Stimulated activated naive CD8-positive, alpha-beta T cell treated with anti-CD3 and anti-CD28 coated beads, Interleukin-15, amount 100 ng/mL, for 72 hours (primary cell): ENCODE data around the gene RNASE12.
"Not testable (repeated sequence)": the region's sequence is repeated elsewhere in the genome, so short reads cannot be mapped to it uniquely, and the experiment has no call there.

Experiments used
- ATAC-seq: fragments of 150-1000 bp; cut with Tn5 transposase; 2 replicates; pipeline ENCODE4 v1.10.0; 2021; ENCODE audit warnings: mild to moderate bottlenecking, moderate library complexity
- DNase-seq, 2 donors: peaks; one replicate each; pipeline ENCODE4 v3.0.0; 2021 to 2022
- H3K27ac Mint-ChIP-seq, 2 donors: one replicate each; pipeline ENCODE4 v1.8.0; 2022; ENCODE audit warnings: mild to moderate bottlenecking in 2 of 2, mixed read lengths in 2 of 2, moderate library complexity in 2 of 2
- H3K27me3 Mint-ChIP-seq: one replicate; pipeline ENCODE4 v1.8.0; 2022; ENCODE audit warnings: mixed read lengths
- H3K4me1 Mint-ChIP-seq: one replicate; pipeline ENCODE4 v1.8.0; 2022; ENCODE audit warnings: mild to moderate bottlenecking, mixed read lengths
- H3K4me3 Mint-ChIP-seq, 2 donors: one replicate each; pipeline ENCODE4 v1.8.0; 2022; ENCODE audit warnings: mild to moderate bottlenecking in 2 of 2, mixed read lengths in 2 of 2, moderate library complexity in 1 of 2
- H3K9me3 Mint-ChIP-seq, 2 donors: one replicate each; pipeline ENCODE4 v1.8.0; 2022; ENCODE audit warnings: mixed read lengths in 2 of 2

The RNASE12 gene

GRCh38 chr14:20569865-20570264 is 21.3 kb downstream of the RNASE12 start:
- not testable (repeated sequence) for H3K4me1 Mint-ChIP-seq, ATAC-seq, H3K27me3 Mint-ChIP-seq, DNase-seq, H3K4me3 Mint-ChIP-seq, H3K27ac Mint-ChIP-seq
- H3K9me3 Mint-ChIP-seq, result peaks cover 12 to 14% of the 10 kb centered on the region in 2 donors

GRCh38 chr14:20569066-20569465 is 22.1 kb downstream of the RNASE12 start:
- no peak overlapping the region for H3K4me3 Mint-ChIP-seq
- DNase-seq (no peak), ATAC-seq (no peak)
- peaks cover 12 to 14% of the 10 kb centered on the region in 2 donors for H3K9me3 Mint-ChIP-seq
- H3K4me1 Mint-ChIP-seq, result peaks cover 7% of the 10 kb centered on the region
- H3K27ac Mint-ChIP-seq, result no peak overlapping the region
- no peaks in the 10 kb centered on the region for H3K27me3 Mint-ChIP-seq

- ATAC-seq (no peak), DNase-seq (no peak)
- H3K4me1 Mint-ChIP-seq, result peaks cover 7% of the 10 kb centered on the region
- no peaks in the 10 kb centered on the region for H3K27me3 Mint-ChIP-seq
- peaks cover 12 to 14% of the 10 kb centered on the region in 2 donors for H3K9me3 Mint-ChIP-seq
- no peak overlapping the region for H3K4me3 Mint-ChIP-seq
- no peak overlapping the region for H3K27ac Mint-ChIP-seq
Observed at GRCh38 chr14:20568393-20568792, 22.8 kb downstream of the RNASE12 start.

GRCh38 chr14:20567199-20567598 is 24.0 kb downstream of the RNASE12 start:
- not testable (repeated sequence) for H3K4me1 Mint-ChIP-seq, H3K27ac Mint-ChIP-seq, ATAC-seq, H3K4me3 Mint-ChIP-seq, DNase-seq, H3K27me3 Mint-ChIP-seq
- H3K9me3 Mint-ChIP-seq, result peaks cover 12 to 14% of the 10 kb centered on the region in 2 donors

- ATAC-seq (no peak), DNase-seq (no peak)
- Mint-ChIP-seq H3K27me3 (no peaks in the 10 kb centered on the region), H3K4me1 (peaks cover 7% of the 10 kb centered on the region), H3K27ac (no peak overlapping the region), H3K4me3 (no peak overlapping the region), H3K9me3 (peaks cover 12 to 14% of the 10 kb centered on the region in 2 donors)
Observed at GRCh38 chr14:20564501-20564997, 26.6 kb downstream of the RNASE12 start.

- Mint-ChIP-seq H3K27me3 (no peaks in the 10 kb centered on the region), H3K4me1 (peaks cover 7% of the 10 kb centered on the region), H3K27ac (no peak overlapping the region), H3K9me3 (peaks cover 12% of the 10 kb centered on the region in 2 donors), H3K4me3 (no peak overlapping the region)
- DNase-seq (no peak), ATAC-seq (no peak)
Observed at GRCh38 chr14:20563971-20564370, 27.2 kb downstream of the RNASE12 start.

GRCh38 chr14:20560961-20561360 is 30.2 kb downstream of the RNASE12 start, which contains the start of gene RNASE9:
Gene RNASE9 (minus strand): TSS chr14:20561047.
- Mint-ChIP-seq H3K9me3 (no peaks in the 10 kb centered on the region), H3K27me3 (no peaks in the 10 kb centered on the region), H3K4me3 (no peak within 1 kb of the TSS), H3K4me1 (no peaks in the 10 kb centered on the region), H3K27ac (no peak within 1 kb of the TSS)
- no peak for DNase-seq
- no peak for ATAC-seq

- ATAC-seq (no peak), DNase-seq (no peak)
- no peaks in the 10 kb centered on the region for H3K9me3 Mint-ChIP-seq
- H3K4me1 Mint-ChIP-seq, result no peaks in the 10 kb centered on the region
- H3K27ac Mint-ChIP-seq, result no peak overlapping the region
- H3K4me3 Mint-ChIP-seq, result no peak overlapping the region
- H3K27me3 Mint-ChIP-seq, result no peaks in the 10 kb centered on the region
Observed at GRCh38 chr14:20559461-20559904, 31.7 kb downstream of the RNASE12 start.

- DNase-seq (no peak), ATAC-seq (no peak)
- H3K9me3 Mint-ChIP-seq, result no peaks in the 10 kb centered on the region
- no peaks in the 10 kb centered on the region for H3K27me3 Mint-ChIP-seq
- no peaks in the 10 kb centered on the region for H3K4me1 Mint-ChIP-seq
- H3K27ac Mint-ChIP-seq, result no peak overlapping the region
- no peak overlapping the region for H3K4me3 Mint-ChIP-seq
Observed at GRCh38 chr14:20557212-20557542, 34.0 kb downstream of the RNASE12 start.

GRCh38 chr14:20556500-20557211 is 34.5 kb downstream of the RNASE12 start:
- Mint-ChIP-seq H3K4me3 (no peak overlapping the region), H3K27me3 (no peaks in the 10 kb centered on the region), H3K27ac (no peak overlapping the region), H3K4me1 (no peaks in the 10 kb centered on the region), H3K9me3 (no peaks in the 10 kb centered on the region)
- DNase-seq (no peak), ATAC-seq (no peak)

GRCh38 chr14:20555845-20556244 is 35.3 kb downstream of the RNASE12 start:
- DNase-seq (no peak), ATAC-seq (no peak)
- Mint-ChIP-seq H3K27me3 (no peaks in the 10 kb centered on the region), H3K4me1 (no peaks in the 10 kb centered on the region), H3K9me3 (no peaks in the 10 kb centered on the region), H3K4me3 (no peak overlapping the region), H3K27ac (no peak overlapping the region)

GRCh38 chr14:20553024-20553423 is 38.2 kb downstream of the RNASE12 start:
- H3K4me1 Mint-ChIP-seq, result no peaks in the 10 kb centered on the region
- ATAC-seq (no peak), DNase-seq (no peak)
- H3K9me3 Mint-ChIP-seq, result no peaks in the 10 kb centered on the region
- H3K27me3 Mint-ChIP-seq, result no peaks in the 10 kb centered on the region
- no peak overlapping the region for H3K27ac Mint-ChIP-seq
- H3K4me3 Mint-ChIP-seq, result no peak overlapping the region

- Mint-ChIP-seq H3K9me3 (no peaks in the 10 kb centered on the region), H3K4me1 (no peaks in the 10 kb centered on the region), H3K27ac (no peak overlapping the region), H3K27me3 (no peaks in the 10 kb centered on the region), H3K4me3 (no peak overlapping the region)
- ATAC-seq (no peak), DNase-seq (no peak)
Observed at GRCh38 chr14:20551606-20552005, 39.6 kb downstream of the RNASE12 start.

- no peak overlapping the region for H3K27ac Mint-ChIP-seq
- DNase-seq (no peak), ATAC-seq (no peak)
- no peaks in the 10 kb centered on the region for H3K9me3 Mint-ChIP-seq
- H3K27me3 Mint-ChIP-seq, result no peaks in the 10 kb centered on the region
- H3K4me3 Mint-ChIP-seq, result no peak overlapping the region
- no peaks in the 10 kb centered on the region for H3K4me1 Mint-ChIP-seq
Observed at GRCh38 chr14:20550926-20551325, 40.2 kb downstream of the RNASE12 start.

- Mint-ChIP-seq H3K27me3 (peaks cover 9% of the 10 kb centered on the region), H3K9me3 (no peaks in the 10 kb centered on the region), H3K4me3 (no peak overlapping the region), H3K27ac (no peak overlapping the region), H3K4me1 (no peaks in the 10 kb centered on the region)
- ATAC-seq (no peak), DNase-seq (no peak)
Observed at GRCh38 chr14:20548414-20549158, 42.6 kb downstream of the RNASE12 start.

- DNase-seq, result no peak
- Mint-ChIP-seq H3K9me3 (no peaks in the 10 kb centered on the region), H3K4me3 (no peak overlapping the region), H3K27ac (no peak overlapping the region), H3K27me3 (peaks cover 9% of the 10 kb centered on the region), H3K4me1 (no peaks in the 10 kb centered on the region)
- no peak for ATAC-seq
Observed at GRCh38 chr14:20546877-20547276, 44.3 kb downstream of the RNASE12 start.
